K562 (cell line): Measurements from ENCODE around the gene PNPLA7. TPM values are rescaled to one million over a fixed set of nuclear protein-coding genes. Genes with fewer than 3 reads are reported as not detected.

ENCODE experiments used
- ATAC-seq: fragments of 200-7000 bp; cut with Tn5 transposase; 3 replicates; pipeline ENCODE4 v1.9.1; 2020; ENCODE audit warnings: moderate library complexity
- BruUV-seq: library from RNA; stranded (reverse); fragments of 400-500 nt; replicated peaks from 2 replicates; lab custom pipeline; 2021; lab: Mats Ljungman, UMichigan
- CTCF ChIA-PET: fragments of 300-600 bp; formaldehyde crosslinking; extraction: SDS; loops from one replicate; lab custom pipeline; 2021; ENCODE audit warnings: low intra/inter-chr PET ratio; lab: Yijun Ruan, JAX
- POLR2A ChIA-PET: fragments of 300-600, 350-650 bp; sonication (Branson Sonifier 250); formaldehyde crosslinking; extraction: SDS; loops from one replicate; lab custom pipeline; 2021; ENCODE audit warnings: antibody characterized with exemption, inconsistent platforms; lab: Yijun Ruan, JAX
- DNase-seq, 4 experiments: peaks; one replicate each; pipeline versions ENCODE4 v3.0.0 to v3.0.0-alpha.2; 2011 to 2018; ENCODE audit warnings: low spot score in 3 of 4, mixed read lengths in 3 of 4; ENCODE audit errors: extremely low read depth in 1 of 4
- FAIRE-seq: peaks from 2 replicates; lab custom pipeline; 2011; peaks lifted over from hg19 to GRCh38; lab: Jason Lieb, UNC
- H2AFZ ChIP-seq: 2 replicates; pipeline ENCODE4 v1.6.0; 2011; ENCODE audit warnings: low read depth, low read length, control low read depth, inconsistent platforms
- H3K27ac ChIP-seq: fragments of 200-600 bp; 3 replicates; pipeline ENCODE4 v1.8.0; 2011; ENCODE audit warnings: low read depth, mild to moderate bottlenecking, control low read depth, inconsistent platforms, low read length, moderate library complexity, mixed read lengths; ENCODE audit errors: extremely low read depth
- H3K27me3 ChIP-seq, 2 experiments: fragments of 300-600 bp in 1 of 2; 2 replicates in 1 of 2; 3 replicates in 1 of 2; pipeline versions ENCODE4 v1.6.0 to v1.8.0; 2011; ENCODE audit warnings: inconsistent platforms in 2 of 2, low read length in 2 of 2, mild to moderate bottlenecking in 1 of 2, mixed read lengths in 1 of 2, moderate library complexity in 1 of 2; ENCODE audit not compliant: control insufficient read depth in 2 of 2, insufficient read depth in 2 of 2
- H3K36me3 ChIP-seq: fragments of 300-600 bp; 3 replicates; pipeline ENCODE4 v1.8.0; 2011; ENCODE audit warnings: mild to moderate bottlenecking, low read length, inconsistent platforms; ENCODE audit not compliant: control insufficient read depth, insufficient read depth
- H3K4me1 ChIP-seq, 2 experiments: fragments of 200-600 bp in 1 of 2; replicated peaks in 1 of 2; 2 replicates in 1 of 2; 3 replicates in 1 of 2; pipeline versions ENCODE4 v1.5.1 to v1.8.0; 2011; ENCODE audit warnings: inconsistent platforms in 2 of 2, low read length in 2 of 2, mild to moderate bottlenecking in 1 of 2, mixed read lengths in 1 of 2, moderate library complexity in 1 of 2; ENCODE audit not compliant: control insufficient read depth in 2 of 2, insufficient read depth in 2 of 2
- H3K4me2 ChIP-seq: 2 replicates; pipeline ENCODE4 v1.6.1; 2011; ENCODE audit warnings: low read length, control low read depth, inconsistent platforms, mixed read lengths; ENCODE audit not compliant: insufficient read depth
- H3K4me3 ChIP-seq: fragments of 200-600 bp; sonication (generic), shearing (Covaris generic); 2 replicates; pipeline ENCODE4 v1.5.1; 2016; ENCODE audit warnings: control low read depth, inconsistent platforms
- H3K79me2 ChIP-seq: fragments of 200-600 bp; 3 replicates; pipeline ENCODE4 v1.8.0; 2011; ENCODE audit warnings: low read length, inconsistent platforms; ENCODE audit not compliant: control insufficient read depth, insufficient read depth
- H3K9ac ChIP-seq, 2 experiments: 2 replicates each; pipeline versions ENCODE4 v1.6.0 to v1.6.1; 2011; ENCODE audit warnings: low read depth in 2 of 2, low read length in 2 of 2, control low read depth in 1 of 2, inconsistent platforms in 1 of 2, mild to moderate bottlenecking in 1 of 2, mixed read lengths in 1 of 2; ENCODE audit not compliant: insufficient read depth in 1 of 2
- H3K9me1 ChIP-seq: one replicate; pipeline ENCODE4 v1.6.0; 2011; ENCODE audit warnings: inconsistent platforms, mild to moderate bottlenecking, low read length, moderate library complexity; ENCODE audit not compliant: control insufficient read depth, insufficient read depth
- H3K9me3 ChIP-seq: replicated peaks from 2 replicates; pipeline ENCODE4 v1.5.1; 2011; ENCODE audit warnings: low read depth, low read length, inconsistent platforms; ENCODE audit not compliant: control insufficient read depth, insufficient read depth
- H4K20me1 ChIP-seq: replicated peaks from 2 replicates; pipeline ENCODE4 v1.6.1; 2011; ENCODE audit warnings: low read length, inconsistent platforms, mixed read lengths; ENCODE audit not compliant: control insufficient read depth, insufficient read depth
- ATF7 ChIP-seq: fragments of 450-650 bp; IDR thresholded peaks from 2 replicates; pipeline ENCODE4 v1.7.1; 2014; ENCODE audit warnings: mild to moderate bottlenecking, moderate library complexity
- BCL6 ChIP-seq: fragments of 250-450 bp; sonication (Bioruptor Pico); IDR thresholded peaks from 2 replicates; pipeline ENCODE4 v1.4.0; 2020
- CHD4 ChIP-seq: fragments of 200-600 bp; sonication (generic); IDR thresholded peaks from 3 replicates; pipeline ENCODE4 v1.6.1; 2012; ENCODE audit warnings: low read depth, mild to moderate bottlenecking, mixed read lengths, low read length, inconsistent platforms; ENCODE audit not compliant: insufficient read depth, insufficient replicate concordance, poor library complexity, severe bottlenecking
- CREM ChIP-seq: IDR thresholded peaks from 2 replicates; pipeline ENCODE4 v1.6.1; 2014; ENCODE audit warnings: antibody characterized with exemption, low read depth
- DPF2 ChIP-seq: fragments of 450-650 bp; IDR thresholded peaks from 2 replicates; pipeline ENCODE4 v1.6.1; 2016
- HEY1 ChIP-seq: fragments of 250-450 bp; sonication (Bioruptor Pico); IDR thresholded peaks from 2 replicates; pipeline ENCODE4 v1.5.0; 2020; ENCODE audit warnings: mild to moderate bottlenecking, moderate library complexity, borderline replicate concordance
- ILF3 ChIP-seq: fragments of 450-650 bp; IDR thresholded peaks from 2 replicates; pipeline ENCODE4 v1.6.1; 2018; ENCODE audit warnings: antibody characterized with exemption, mild to moderate bottlenecking, moderate library complexity, borderline replicate concordance
- NR3C1 ChIP-seq: sonication (generic); formaldehyde crosslinking; IDR thresholded peaks from 2 replicates; pipeline ENCODE4 v1.8.1; 2022; ENCODE audit warnings: missing genetic modification reagents
- NRF1 ChIP-seq, 2 experiments: fragments of 450-650 bp; IDR thresholded peaks in 1 of 2; conservative IDR thresholded peaks in 1 of 2; 2 replicates each; pipeline ENCODE4 v1.6.1; 2014; ENCODE audit warnings: mild to moderate bottlenecking in 2 of 2
- POLR2AphosphoS2 ChIP-seq: IDR thresholded peaks from 2 replicates; pipeline ENCODE4 v1.6.1; 2012; ENCODE audit warnings: low read length, improper control_type of control experiment
- RBBP5 ChIP-seq: fragments of 200-600 bp; sonication (generic); IDR thresholded peaks from 2 replicates; pipeline ENCODE4 v1.6.1; 2012; ENCODE audit warnings: borderline replicate concordance, mild to moderate bottlenecking, low read length, control low read depth, inconsistent platforms; ENCODE audit not compliant: insufficient read depth, poor library complexity, severe bottlenecking
- ZC3H4 ChIP-seq: sonication (generic); formaldehyde crosslinking; IDR thresholded peaks from 2 replicates; pipeline ENCODE4 v1.9.0; 2021; ENCODE audit warnings: missing genetic modification reagents, borderline replicate concordance
- ZNF77 ChIP-seq: fragments of 250-450 bp; sonication (Bioruptor Pico); IDR thresholded peaks from 2 replicates; pipeline ENCODE4 v1.5.0; 2020
- WGBS: fragments of 100-300 bp; shearing (Covaris generic); methylation state at CpG from one replicate; pipeline ENCODE4 v1.1.6; 2016; ENCODE audit warnings: low coverage, mixed read lengths; ENCODE audit not compliant: insufficient coverage; ENCODE audit errors: missing lambda C conversion rate; 5-methylcytosine and 5-hydroxymethylcytosine counted together
- in situ Hi-C: fragments of 300-500 bp; cut with MboI; formaldehyde crosslinking; loops from 4 replicates; pipeline ENCODE4 v1.15.0; 2018; ENCODE audit warnings: inconsistent platforms, mixed read lengths
- intact Hi-C: fragments of 100-400 bp; cut with micrococcal nuclease; formaldehyde crosslinking; loops from 2 replicates; pipeline ENCODE4 v1.14.2; 2022
- polyA plus RNA-seq, 8 experiments: library from polyadenylated mRNA; depleted of rRNA in 4 of 8; stranded (reverse) in 5 of 8; unstranded in 3 of 8; fragments of >200 nt; fragmentation: Nextera tagmentation in 2 of 8; fragmentation: Illumina TruSeq in 1 of 8; extraction: Ambion mirVana in 2 of 8; extraction: Trizol in 1 of 8; gene quantifications; 2 replicates each; pipeline versions ENCODE4 v1.2.1 to v1.2.3, GENCODE V29; 2011 to 2014; ENCODE audit warnings: inconsistent platforms in 1 of 8, missing spikeins in 1 of 8
- total RNA-seq, 7 experiments: library from RNA; depleted of rRNA in 6 of 7; stranded (reverse); fragments of >200 nt in 6 of 7; fragmentation: Illumina TruSeq in 2 of 7; extraction: Trizol in 2 of 7; gene quantifications; 2 replicates each; pipeline versions ENCODE4 v1.2.1 to v1.2.3, GENCODE V29; 2011 to 2021; ENCODE audit warnings: low replicate concordance in 1 of 7
- TF ChIP-seq, protein P1 (sequence below), 2 experiments: IDR thresholded peaks; 2 replicates each; pipeline ENCODE4 v1.6.1; 2011; ENCODE audit warnings: borderline replicate concordance in 1 of 2, control low read depth in 1 of 2, low read depth in 1 of 2, low read length in 1 of 2, mild to moderate bottlenecking in 1 of 2, mixed read lengths in 1 of 2, moderate library complexity in 1 of 2; ENCODE audit not compliant: insufficient read depth in 1 of 2, insufficient read length in 1 of 2, poor library complexity in 1 of 2, severe bottlenecking in 1 of 2; ENCODE audit errors: extremely low read depth in 1 of 2
- TF ChIP-seq, protein P2 (sequence below): fragments of 450-650 bp; IDR thresholded peaks from 2 replicates; pipeline ENCODE4 v1.7.0; 2016; ENCODE audit warnings: borderline replicate concordance
- TF ChIP-seq, protein P3 (sequence below): sonication (generic); formaldehyde crosslinking; IDR thresholded peaks from 2 replicates; pipeline ENCODE4 v1.8.0; 2022; ENCODE audit warnings: missing genetic modification reagents, mild to moderate bottlenecking, moderate library complexity, borderline replicate concordance
- TF ChIP-seq, protein P4 (sequence below): sonication (generic); formaldehyde crosslinking; IDR thresholded peaks from 2 replicates; pipeline ENCODE4 v1.9.0; 2022; ENCODE audit warnings: mild to moderate bottlenecking, missing genetic modification reagents

PNPLA7 gene
- total and polyA plus RNA-seq, 9 of the 15 experiments (the other 6 are each of a cell fraction or from before 2014, with no cell fraction given): 0.01 to 0.85 (median 0.19) TPM; not detected in 1

DNA sequence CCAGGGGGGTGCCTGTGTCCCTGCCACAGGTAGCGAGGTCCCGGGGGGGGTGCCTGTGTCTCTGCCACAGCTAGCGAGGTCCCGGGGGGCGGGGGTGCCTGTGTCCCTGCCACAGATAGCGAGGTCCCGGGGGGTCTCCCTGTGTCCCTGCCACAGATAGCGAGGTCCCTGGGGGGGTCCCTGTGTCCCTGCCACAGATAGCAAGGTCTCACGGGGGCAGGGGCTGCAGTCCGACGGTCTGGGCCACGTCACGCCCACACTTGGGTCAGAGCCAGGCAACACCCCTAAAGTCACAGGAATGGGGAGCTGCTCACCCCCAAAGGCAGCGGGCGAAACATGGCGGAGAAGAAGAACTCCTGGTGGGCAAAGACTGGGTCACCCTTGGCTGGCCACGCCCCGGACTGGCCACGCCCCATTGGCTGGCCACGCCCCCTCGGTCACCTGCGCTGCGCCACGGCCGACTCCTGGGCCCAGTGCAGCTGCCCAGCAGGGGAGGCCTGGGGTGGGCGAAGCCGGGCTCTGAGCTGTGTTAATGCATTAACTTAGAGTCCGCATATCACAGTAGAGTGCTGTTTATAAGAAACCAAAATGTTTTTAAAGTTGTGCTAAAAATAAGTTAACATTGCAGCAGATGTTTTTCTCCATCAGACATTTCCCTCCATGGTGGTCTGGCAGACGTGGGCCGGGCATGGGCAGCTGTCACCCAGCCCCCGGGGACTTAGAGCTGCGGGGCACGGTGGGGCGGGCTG, 120.1 kb downstream of the PNPLA7 start:
- Histone ChIP-seq H3K9ac (peak overlapping the region; percentile 60 to 89; a peak in 3 of 4 replicates), H3K79me2 (no peaks in the 10 kb centered on the region), H3K4me3 (peak overlapping the region; percentile 37), H3K4me1 (peaks cover 11 to 84% of the 10 kb centered on the region in 2 experiments), H3K9me3 (no peaks in the 10 kb centered on the region), H3K36me3 (no peaks in the 10 kb centered on the region), H2AFZ (peak overlapping the region; percentile 67), H3K27me3 (no peaks in the 10 kb centered on the region), H3K4me2 (peak overlapping the region; percentile 81), H3K27ac (0 out of 3 replicates have a peak overlapping the region, but pooled peaks have one; percentile 18), H3K9me1 (no peaks in the 10 kb centered on the region), H4K20me1 (no peaks in the 10 kb centered on the region)
- ChIA-PET CTCF (no interaction called here), POLR2A (interaction anchor here (0.6 kb wide), 1 partner anchor 25 kb away, joined by 3 read pairs; no protein-coding TSS in a partner anchor)
- in situ Hi-C loops (no loop called here), intact Hi-C loops (loop anchor here (10.0 kb wide), 1 partner anchor 125 kb away; the partner anchor contains the start of gene NRARP)
- FAIRE-seq (peak; percentile 68), ATAC-seq (peak; percentile 93), DNase-seq (peak; percentile 79 to 91 (median 87))
- 2% methylated on average over 30 of the region's 34 CpGs for WGBS
- BruUV-seq: no TSS peak
- TF ChIP-seq, protein P1, sequence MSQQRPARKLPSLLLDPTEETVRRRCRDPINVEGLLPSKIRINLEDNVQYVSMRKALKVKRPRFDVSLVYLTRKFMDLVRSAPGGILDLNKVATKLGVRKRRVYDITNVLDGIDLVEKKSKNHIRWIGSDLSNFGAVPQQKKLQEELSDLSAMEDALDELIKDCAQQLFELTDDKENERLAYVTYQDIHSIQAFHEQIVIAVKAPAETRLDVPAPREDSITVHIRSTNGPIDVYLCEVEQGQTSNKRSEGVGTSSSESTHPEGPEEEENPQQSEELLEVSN (IDR thresholded peaks at IDR 0.05; ENCODE audit: borderline replicate concordance in 1 of 2, extremely low read depth in 1 of 2, insufficient read depth in 1 of 2, insufficient read length in 1 of 2, low read depth in 1 of 2, low read length in 1 of 2, poor library complexity in 1 of 2, severe bottlenecking in 1 of 2): peak in 1 of 2 experiments; percentile 17
- 0 out of 2 replicates have a peak, but pooled peaks have one; percentile 22 for TF ChIP-seq ATF7
- TF ChIP-seq, protein P2, sequence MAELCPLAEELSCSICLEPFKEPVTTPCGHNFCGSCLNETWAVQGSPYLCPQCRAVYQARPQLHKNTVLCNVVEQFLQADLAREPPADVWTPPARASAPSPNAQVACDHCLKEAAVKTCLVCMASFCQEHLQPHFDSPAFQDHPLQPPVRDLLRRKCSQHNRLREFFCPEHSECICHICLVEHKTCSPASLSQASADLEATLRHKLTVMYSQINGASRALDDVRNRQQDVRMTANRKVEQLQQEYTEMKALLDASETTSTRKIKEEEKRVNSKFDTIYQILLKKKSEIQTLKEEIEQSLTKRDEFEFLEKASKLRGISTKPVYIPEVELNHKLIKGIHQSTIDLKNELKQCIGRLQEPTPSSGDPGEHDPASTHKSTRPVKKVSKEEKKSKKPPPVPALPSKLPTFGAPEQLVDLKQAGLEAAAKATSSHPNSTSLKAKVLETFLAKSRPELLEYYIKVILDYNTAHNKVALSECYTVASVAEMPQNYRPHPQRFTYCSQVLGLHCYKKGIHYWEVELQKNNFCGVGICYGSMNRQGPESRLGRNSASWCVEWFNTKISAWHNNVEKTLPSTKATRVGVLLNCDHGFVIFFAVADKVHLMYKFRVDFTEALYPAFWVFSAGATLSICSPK: no peak
- peak; percentile 51; the same call in 1 of the 2 replicates for TF ChIP-seq POLR2AphosphoS2
- no peak for TF ChIP-seq ILF3
- TF ChIP-seq, protein P3, sequence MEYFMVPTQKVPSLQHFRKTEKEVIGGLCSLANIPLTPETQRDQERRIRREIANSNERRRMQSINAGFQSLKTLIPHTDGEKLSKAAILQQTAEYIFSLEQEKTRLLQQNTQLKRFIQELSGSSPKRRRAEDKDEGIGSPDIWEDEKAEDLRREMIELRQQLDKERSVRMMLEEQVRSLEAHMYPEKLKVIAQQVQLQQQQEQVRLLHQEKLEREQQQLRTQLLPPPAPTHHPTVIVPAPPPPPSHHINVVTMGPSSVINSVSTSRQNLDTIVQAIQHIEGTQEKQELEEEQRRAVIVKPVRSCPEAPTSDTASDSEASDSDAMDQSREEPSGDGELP: peak; percentile 81
- no peak for TF ChIP-seq BCL6 (CRISPR knock-in tag)
- TF ChIP-seq RBBP5: peak; percentile 22
- peak; percentile 4; the same call in 1 of the 2 replicates for TF ChIP-seq ZC3H4 (CRISPR knock-in tag)
- peak; percentile 67 for TF ChIP-seq CREM
- TF ChIP-seq DPF2: no peak
- TF ChIP-seq NR3C1: no peak
- no peak for TF ChIP-seq HEY1 (CRISPR knock-in tag)
- TF ChIP-seq NRF1 (conservative IDR thresholded peaks at IDR 0.05 in 1 of 2, IDR thresholded peaks at IDR 0.05 in 1 of 2): peak; percentile 81 to 84
- no peak for TF ChIP-seq ZNF77 (CRISPR knock-in tag)
- TF ChIP-seq, protein P4, sequence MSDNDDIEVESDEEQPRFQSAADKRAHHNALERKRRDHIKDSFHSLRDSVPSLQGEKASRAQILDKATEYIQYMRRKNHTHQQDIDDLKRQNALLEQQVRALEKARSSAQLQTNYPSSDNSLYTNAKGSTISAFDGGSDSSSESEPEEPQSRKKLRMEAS (CRISPR knock-in tag): peak; percentile 45; the same call in 1 of the 2 replicates
- no peak for TF ChIP-seq CHD4
